Stimulated activated effector memory CD8-positive, alpha-beta T cell treated with anti-CD3 and anti-CD28 coated beads, Interleukin-12 subunit alpha, Interleukin-12 subunit beta, amount 100 ng/mL, for 72 hours (primary cell): Measurements from ENCODE around the gene OR7C1.
"Not testable (repeated sequence)": the region's sequence is repeated elsewhere in the genome, so short reads cannot be mapped to it uniquely, and the experiment has no call there.

Experiments
- ATAC-seq: fragments of 150-1000 bp; cut with Tn5 transposase; 2 replicates; pipeline ENCODE4 v1.10.0; 2021
- DNase-seq, 2 donors: peaks; one replicate each; pipeline ENCODE4 v3.0.0; 2021 to 2022; ENCODE audit warnings: low spot score in 2 of 2
- H3K27ac Mint-ChIP-seq: one replicate; pipeline ENCODE4 v1.8.0; 2022; ENCODE audit warnings: mild to moderate bottlenecking, mixed read lengths
- H3K36me3 Mint-ChIP-seq: one replicate; pipeline ENCODE4 v1.8.0; 2022; ENCODE audit warnings: mild to moderate bottlenecking, mixed read lengths
- H3K4me1 Mint-ChIP-seq: one replicate; pipeline ENCODE4 v1.8.0; 2022; ENCODE audit warnings: mixed read lengths
- H3K4me3 Mint-ChIP-seq: one replicate; pipeline ENCODE4 v1.8.0; 2022; ENCODE audit warnings: mild to moderate bottlenecking, mixed read lengths
- H3K9me3 Mint-ChIP-seq: one replicate; pipeline ENCODE4 v1.8.0; 2022; ENCODE audit warnings: mixed read lengths

The OR7C1 gene

GRCh38 chr19:14798760-14799159, 36.2 kb downstream of the OR7C1 start:
- no peak overlapping the region for H3K4me3 Mint-ChIP-seq
- no peaks in the 10 kb centered on the region for H3K36me3 Mint-ChIP-seq
- no peak overlapping the region for H3K27ac Mint-ChIP-seq
- H3K9me3 Mint-ChIP-seq: no peaks in the 10 kb centered on the region
- DNase-seq (no peak), ATAC-seq (no peak)
- H3K4me1 Mint-ChIP-seq: no peaks in the 10 kb centered on the region

DNA sequence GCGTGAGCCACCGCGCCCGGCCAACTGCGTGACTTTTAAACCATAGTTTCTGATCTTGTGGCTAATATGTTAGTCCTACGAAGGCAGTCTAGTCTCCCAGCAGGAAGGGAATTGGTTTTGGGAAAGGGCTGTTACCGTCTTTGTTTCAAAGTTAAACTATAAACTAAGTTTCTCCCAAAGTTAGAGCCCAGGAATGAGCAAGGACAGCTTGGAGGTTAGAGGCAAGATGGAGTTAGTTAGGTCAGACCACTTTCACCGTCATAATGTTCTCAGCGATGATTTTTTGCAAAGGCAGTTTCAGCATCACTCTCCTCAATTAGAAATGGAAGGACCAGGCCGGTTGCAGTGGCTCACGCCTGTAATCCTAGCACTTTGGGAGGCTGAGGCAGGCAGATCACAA, 39.0 kb downstream of the OR7C1 start:
- H3K4me1 Mint-ChIP-seq: no peaks in the 10 kb centered on the region
- no peak overlapping the region for H3K4me3 Mint-ChIP-seq
- DNase-seq: no peak

GRCh38 chr19:14795078-14795721, 39.8 kb downstream of the OR7C1 start:
- ATAC-seq: peak; percentile 24
- no peaks in the 10 kb centered on the region for H3K36me3 Mint-ChIP-seq
- H3K4me3 Mint-ChIP-seq: no peak overlapping the region
- no peaks in the 10 kb centered on the region for H3K9me3 Mint-ChIP-seq
- H3K27ac Mint-ChIP-seq: no peak overlapping the region
- DNase-seq: no peak
- H3K4me1 Mint-ChIP-seq: no peaks in the 10 kb centered on the region

More for the DNA sequence above, 39.0 kb downstream of the OR7C1 start:
- no peak for ATAC-seq
- Mint-ChIP-seq H3K36me3 (no peaks in the 10 kb centered on the region), H3K27ac (no peak overlapping the region), H3K9me3 (no peaks in the 10 kb centered on the region)

DNA sequence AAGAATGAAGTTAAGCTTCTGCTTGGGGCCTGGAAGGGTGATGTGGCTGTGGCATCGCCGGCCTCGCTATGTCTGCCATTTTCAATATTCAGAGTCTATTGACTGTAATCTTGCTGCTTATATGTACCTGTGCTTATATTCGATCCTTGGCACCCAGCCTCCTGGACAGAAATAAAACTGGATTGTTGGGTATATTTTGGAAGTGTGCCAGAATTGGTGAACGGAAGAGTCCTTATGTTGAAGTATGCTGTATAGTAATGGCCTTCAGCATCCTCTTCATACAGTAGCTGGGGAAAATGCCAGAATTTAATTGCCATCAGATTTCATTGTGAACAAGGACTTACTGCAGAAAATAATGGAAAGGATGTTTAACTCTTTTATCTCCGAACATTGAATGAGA, 42.7 kb downstream of the OR7C1 start:
- ATAC-seq, H3K4me1 Mint-ChIP-seq, H3K36me3 Mint-ChIP-seq, H3K27ac Mint-ChIP-seq, DNase-seq, H3K4me3 Mint-ChIP-seq, H3K9me3 Mint-ChIP-seq: not testable (repeated sequence)

GRCh38 chr19:14786421-14786851, 48.5 kb downstream of the OR7C1 start:
- Mint-ChIP-seq H3K36me3 (no peaks in the 10 kb centered on the region), H3K4me3 (peak overlapping the region; percentile 28), H3K27ac (no peak overlapping the region), H3K9me3 (no peaks in the 10 kb centered on the region), H3K4me1 (peaks cover 25% of the 10 kb centered on the region)
- no peak for ATAC-seq
- DNase-seq: peak; percentile 27 to 62

DNA sequence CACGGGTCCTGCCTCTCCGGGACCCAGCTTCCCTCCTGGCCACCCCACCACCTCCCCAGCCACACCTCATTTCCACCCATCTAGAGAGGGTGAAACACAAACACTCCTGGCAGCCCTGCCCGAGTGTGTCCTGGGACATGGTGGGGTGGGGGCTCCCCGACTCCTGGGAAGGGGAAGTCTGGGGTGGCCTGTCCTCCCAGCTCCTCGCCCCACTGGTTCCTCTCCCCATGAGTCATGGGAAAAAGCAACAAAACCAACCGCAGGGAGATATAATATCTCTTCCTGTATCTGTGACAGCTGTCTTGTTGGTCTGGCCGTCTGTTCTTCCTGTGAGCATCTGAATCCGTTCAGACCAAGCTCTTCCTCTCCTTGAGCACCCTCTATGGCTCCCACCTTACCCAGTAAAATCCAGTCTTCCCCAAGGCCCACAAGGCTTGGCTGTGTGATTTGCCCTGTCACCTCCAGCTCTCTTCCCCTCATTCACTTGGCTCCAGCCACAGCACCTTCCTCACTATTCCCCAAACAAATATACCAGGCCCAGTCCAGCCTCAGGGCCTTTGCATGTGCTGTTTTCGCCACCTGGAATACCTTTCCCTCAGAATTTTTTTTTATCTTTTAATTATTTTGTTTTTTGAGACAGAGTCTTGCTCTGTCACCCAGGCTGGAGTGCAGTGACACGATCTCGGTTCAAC, 49.7 kb downstream of the OR7C1 start:
- Mint-ChIP-seq H3K4me3 (peak overlapping the region; percentile 30), H3K27ac (peak overlapping the region; percentile 75), H3K4me1 (peaks cover 25% of the 10 kb centered on the region)
- not testable (repeated sequence) for H3K9me3 Mint-ChIP-seq, H3K36me3 Mint-ChIP-seq, DNase-seq
- peak; percentile 62 for ATAC-seq

- Mint-ChIP-seq H3K4me3 (peak overlapping the region; percentile 30), H3K4me1 (peaks cover 25% of the 10 kb centered on the region), H3K27ac (peak overlapping the region; percentile 75)
- not testable (repeated sequence) for DNase-seq, H3K9me3 Mint-ChIP-seq, H3K36me3 Mint-ChIP-seq
- peak; percentile 88 for ATAC-seq
These were observed 50.3 kb downstream of the OR7C1 start for GRCh38 chr19:14784730-14785101.

- H3K9me3 Mint-ChIP-seq, ATAC-seq, DNase-seq, H3K36me3 Mint-ChIP-seq, H3K27ac Mint-ChIP-seq, H3K4me3 Mint-ChIP-seq: not testable (repeated sequence)
- H3K4me1 Mint-ChIP-seq: peaks cover 25% of the 10 kb centered on the region
These were observed 51.5 kb downstream of the OR7C1 start for GRCh38 chr19:14783410-14783998.

- no peak for DNase-seq
- Mint-ChIP-seq H3K4me1 (peaks cover 25% of the 10 kb centered on the region), H3K36me3 (no peaks in the 10 kb centered on the region), H3K27ac (no peak overlapping the region), H3K4me3 (no peak overlapping the region), H3K9me3 (no peaks in the 10 kb centered on the region)
- no peak for ATAC-seq
These were observed 52.2 kb downstream of the OR7C1 start for GRCh38 chr19:14782626-14783409.

GRCh38 chr19:14781713-14782536, 53.1 kb downstream of the OR7C1 start:
- ATAC-seq, H3K4me3 Mint-ChIP-seq, H3K27ac Mint-ChIP-seq, DNase-seq, H3K9me3 Mint-ChIP-seq, H3K36me3 Mint-ChIP-seq: not testable (repeated sequence)
- H3K4me1 Mint-ChIP-seq: peaks cover 21% of the 10 kb centered on the region

- peaks cover 20% of the 10 kb centered on the region for H3K4me1 Mint-ChIP-seq
- H3K4me3 Mint-ChIP-seq, H3K27ac Mint-ChIP-seq, ATAC-seq, H3K9me3 Mint-ChIP-seq, H3K36me3 Mint-ChIP-seq, DNase-seq: not testable (repeated sequence)
These were observed 54.3 kb downstream of the OR7C1 start for GRCh38 chr19:14780622-14781225.

GRCh38 chr19:14779151-14779550, 55.8 kb downstream of the OR7C1 start:
- H3K36me3 Mint-ChIP-seq: no peaks in the 10 kb centered on the region
- no peak overlapping the region for H3K27ac Mint-ChIP-seq
- H3K4me3 Mint-ChIP-seq: no peak overlapping the region
- peaks cover 7% of the 10 kb centered on the region for H3K4me1 Mint-ChIP-seq
- no peaks in the 10 kb centered on the region for H3K9me3 Mint-ChIP-seq
- no peak for ATAC-seq
- DNase-seq: no peak

DNA sequence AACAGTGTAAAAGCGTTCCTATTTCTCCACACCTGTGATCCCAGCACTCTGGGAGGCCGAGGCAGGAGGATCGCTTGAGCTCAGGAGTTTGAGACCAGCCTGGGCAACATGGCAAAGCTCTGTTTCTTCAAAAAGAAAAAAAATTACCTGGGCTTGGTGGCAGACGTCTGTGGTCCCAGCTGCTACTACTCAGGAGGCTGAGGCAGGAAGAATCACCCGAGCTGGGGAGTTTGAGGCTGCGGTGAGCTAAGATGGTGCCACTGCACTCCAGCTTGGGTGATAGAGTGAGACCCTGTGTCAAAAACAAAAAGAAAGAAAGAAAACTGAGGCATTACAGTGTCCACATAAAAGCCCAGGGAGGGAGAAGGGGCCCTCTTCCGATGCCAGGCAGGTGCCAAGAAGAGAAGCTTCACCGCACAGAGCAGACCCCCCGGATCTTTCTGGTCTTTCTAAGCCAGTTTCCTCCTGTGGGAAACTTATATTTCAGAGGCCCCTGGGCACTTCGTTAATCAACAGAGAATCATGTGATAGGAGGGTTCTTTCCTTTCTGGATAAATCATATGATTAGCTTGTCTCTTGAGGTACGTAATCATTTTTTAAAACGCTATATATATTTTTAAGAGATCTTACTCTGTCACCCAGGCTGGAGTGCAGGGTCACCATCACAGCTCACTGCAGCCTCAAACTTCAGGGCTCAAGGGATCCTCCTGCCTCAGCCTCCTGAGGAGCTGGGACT, 56.7 kb downstream of the OR7C1 start, which contains the start of gene ADGRE2:
Gene ADGRE2, minus strand, starts transcription at position 451 of the 736 bp plus-strand sequence. CDS start 1,804 bp downstream, outside the sequence.
- not testable (repeated sequence) for H3K27ac Mint-ChIP-seq, DNase-seq, H3K36me3 Mint-ChIP-seq, H3K4me3 Mint-ChIP-seq, H3K9me3 Mint-ChIP-seq, ATAC-seq, H3K4me1 Mint-ChIP-seq

DNA sequence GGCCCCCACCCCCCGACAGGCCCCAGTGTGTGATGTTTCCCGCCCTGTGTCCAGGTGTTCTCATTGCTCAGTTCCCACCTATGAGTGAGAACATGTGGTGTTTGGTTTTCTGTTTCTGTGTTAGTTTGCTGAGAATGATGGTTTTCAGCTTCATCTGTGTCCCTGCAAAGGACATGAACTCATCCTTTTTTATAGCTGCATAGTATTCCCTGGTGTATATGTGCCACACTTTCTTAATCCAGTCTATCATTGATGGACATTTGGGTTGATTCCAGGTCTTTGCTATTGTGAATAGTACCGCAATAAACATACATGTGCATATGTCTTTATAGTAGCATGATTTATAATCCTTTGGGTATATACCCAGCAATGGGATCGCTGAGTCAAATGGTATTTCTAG, 57.3 kb downstream of the OR7C1 start:
- not testable (repeated sequence) for H3K36me3 Mint-ChIP-seq, DNase-seq, H3K9me3 Mint-ChIP-seq, ATAC-seq, H3K4me1 Mint-ChIP-seq, H3K27ac Mint-ChIP-seq, H3K4me3 Mint-ChIP-seq
